ENCODE results near the gene NAB1.
"Not testable (repeated sequence)": the region's sequence is repeated elsewhere in the genome, so short reads cannot be mapped to it uniquely, and the experiment has no call there.

The NAB1 gene

DNA sequence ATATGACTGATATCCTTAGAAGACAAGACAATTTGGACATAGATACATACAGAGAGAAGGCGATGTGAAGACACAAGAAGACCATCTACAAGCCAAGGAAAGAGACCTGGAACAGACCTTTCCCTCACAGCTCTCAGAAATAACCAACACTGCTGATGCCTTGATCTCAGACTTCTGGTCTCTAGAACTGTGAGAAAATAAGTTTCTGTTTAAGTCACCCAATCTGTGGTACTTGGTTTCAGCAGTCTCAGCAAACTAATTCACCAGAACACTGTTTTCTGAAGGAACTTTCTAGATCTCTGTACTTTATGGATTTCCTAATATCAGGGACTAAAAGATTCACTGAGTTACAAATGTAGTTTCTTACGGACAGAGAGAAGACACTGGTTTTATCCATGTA lies 58.8 kb downstream of the NAB1 start:
- ATAC-seq, result no peak
- Mint-ChIP-seq H3K36me3 (no peaks in the 10 kb centered on the region), H3K27me3 (peaks cover 13% of the 10 kb centered on the region), H3K9me3 (peaks cover 3% of the 10 kb centered on the region), H3K4me3 (no peak overlapping the region), H3K27ac (no peak overlapping the region), H3K4me1 (peaks cover 8% of the 10 kb centered on the region)

- ATAC-seq, H3K4me3 Mint-ChIP-seq, H3K9me3 Mint-ChIP-seq, H3K4me1 Mint-ChIP-seq, H3K27ac Mint-ChIP-seq, H3K36me3 Mint-ChIP-seq: not testable (repeated sequence)
- peaks cover 10% of the 10 kb centered on the region for H3K27me3 Mint-ChIP-seq
These were observed 59.8 kb downstream of the NAB1 start for GRCh38 chr2:190708650-190709049.

- Mint-ChIP-seq H3K27me3 (no peaks in the 10 kb centered on the region), H3K27ac (no peak overlapping the region), H3K9me3 (peaks cover 3% of the 10 kb centered on the region), H3K4me3 (no peak overlapping the region), H3K4me1 (no peaks in the 10 kb centered on the region), H3K36me3 (no peaks in the 10 kb centered on the region)
- ATAC-seq, result no peak
These were observed 62.2 kb downstream of the NAB1 start for GRCh38 chr2:190711069-190711468.

- no peak for ATAC-seq
- peaks cover 1% of the 10 kb centered on the region for H3K9me3 Mint-ChIP-seq
- H3K36me3 Mint-ChIP-seq, result no peaks in the 10 kb centered on the region
- peaks cover 13% of the 10 kb centered on the region for H3K4me1 Mint-ChIP-seq
- no peaks in the 10 kb centered on the region for H3K27me3 Mint-ChIP-seq
- no peak overlapping the region for H3K4me3 Mint-ChIP-seq
- H3K27ac Mint-ChIP-seq, result no peak overlapping the region
These were observed 64.6 kb downstream of the NAB1 start for GRCh38 chr2:190713471-190713870.

DNA sequence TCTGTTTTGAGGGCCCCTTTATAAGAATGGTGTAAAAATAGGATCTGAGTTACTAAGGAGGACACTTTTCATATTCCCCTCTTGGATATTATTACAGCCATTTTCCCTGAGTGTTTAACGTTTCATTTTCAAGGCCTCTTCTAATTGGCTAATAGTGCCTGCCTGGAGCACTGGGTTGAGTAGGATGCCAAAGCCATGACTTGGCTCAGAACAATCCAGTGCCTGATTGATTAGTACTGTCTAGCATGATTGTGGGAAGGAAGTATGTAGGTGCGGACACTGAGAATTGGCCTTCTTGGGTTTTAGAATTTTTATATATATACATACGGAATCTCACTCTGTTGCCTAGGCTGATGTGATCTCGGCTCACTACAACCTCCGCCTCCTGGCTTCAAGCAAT lies 66.1 kb downstream of the NAB1 start:
- Mint-ChIP-seq H3K4me3 (no peak overlapping the region), H3K27ac (no peak overlapping the region), H3K4me1 (peaks cover 23% of the 10 kb centered on the region), H3K36me3 (no peaks in the 10 kb centered on the region), H3K27me3 (peaks cover 8% of the 10 kb centered on the region), H3K9me3 (no peaks in the 10 kb centered on the region)
- ATAC-seq, result no peak

DNA sequence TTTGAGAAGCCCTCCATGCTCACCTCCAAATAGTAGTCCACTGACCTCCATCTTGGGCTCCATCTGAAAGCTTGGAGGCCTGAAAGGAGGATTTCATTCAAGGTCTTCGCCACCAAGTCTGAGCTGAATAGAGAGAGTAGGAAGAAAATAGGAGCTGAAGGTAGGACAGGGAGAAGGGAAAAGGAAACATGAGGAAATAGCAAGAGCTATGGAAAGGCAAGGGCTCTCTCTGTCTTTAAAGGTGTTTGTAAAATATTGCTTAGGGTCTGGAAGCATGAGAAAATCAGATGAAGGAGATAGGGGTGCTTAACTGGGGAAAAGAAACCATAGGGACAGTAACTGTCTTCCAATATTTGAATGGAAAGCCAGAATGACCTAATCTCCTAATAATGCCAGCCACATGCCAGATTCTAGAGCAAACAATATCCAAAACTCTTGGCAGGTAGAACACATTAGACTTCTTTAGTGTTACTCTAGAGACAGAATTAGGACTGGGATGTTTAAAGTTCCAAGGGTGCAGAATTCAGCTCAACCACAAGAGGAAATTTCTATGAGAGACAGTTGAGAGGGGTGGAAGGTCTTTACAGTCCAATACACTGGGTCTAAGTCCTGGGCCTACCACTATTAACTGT lies 67.4 kb downstream of the NAB1 start:
- no peak overlapping the region for H3K4me3 Mint-ChIP-seq
- peaks cover 28% of the 10 kb centered on the region for H3K4me1 Mint-ChIP-seq
- H3K9me3 Mint-ChIP-seq, result no peaks in the 10 kb centered on the region
- ATAC-seq, result no peak
- H3K27me3 Mint-ChIP-seq, result peaks cover 13% of the 10 kb centered on the region
- H3K36me3 Mint-ChIP-seq, result no peaks in the 10 kb centered on the region
- no peak overlapping the region for H3K27ac Mint-ChIP-seq

GRCh38 chr2:190717306-190717705 lies 68.4 kb downstream of the NAB1 start:
- no peaks in the 10 kb centered on the region for H3K9me3 Mint-ChIP-seq
- H3K36me3 Mint-ChIP-seq, result no peaks in the 10 kb centered on the region
- H3K4me1 Mint-ChIP-seq, result peaks cover 38% of the 10 kb centered on the region
- H3K27ac Mint-ChIP-seq, result no peak overlapping the region
- ATAC-seq, result no peak
- peaks cover 13% of the 10 kb centered on the region for H3K27me3 Mint-ChIP-seq
- no peak overlapping the region for H3K4me3 Mint-ChIP-seq

- H3K9me3 Mint-ChIP-seq, result no peaks in the 10 kb centered on the region
- H3K27ac Mint-ChIP-seq, result peak overlapping the region; percentile 78
- peak overlapping the region; percentile 43 for H3K4me3 Mint-ChIP-seq
- no peaks in the 10 kb centered on the region for H3K36me3 Mint-ChIP-seq
- H3K27me3 Mint-ChIP-seq, result peaks cover 13% of the 10 kb centered on the region
- no peak for ATAC-seq
- peaks cover 43% of the 10 kb centered on the region for H3K4me1 Mint-ChIP-seq
These were observed 69.1 kb downstream of the NAB1 start for GRCh38 chr2:190717764-190718651.

DNA sequence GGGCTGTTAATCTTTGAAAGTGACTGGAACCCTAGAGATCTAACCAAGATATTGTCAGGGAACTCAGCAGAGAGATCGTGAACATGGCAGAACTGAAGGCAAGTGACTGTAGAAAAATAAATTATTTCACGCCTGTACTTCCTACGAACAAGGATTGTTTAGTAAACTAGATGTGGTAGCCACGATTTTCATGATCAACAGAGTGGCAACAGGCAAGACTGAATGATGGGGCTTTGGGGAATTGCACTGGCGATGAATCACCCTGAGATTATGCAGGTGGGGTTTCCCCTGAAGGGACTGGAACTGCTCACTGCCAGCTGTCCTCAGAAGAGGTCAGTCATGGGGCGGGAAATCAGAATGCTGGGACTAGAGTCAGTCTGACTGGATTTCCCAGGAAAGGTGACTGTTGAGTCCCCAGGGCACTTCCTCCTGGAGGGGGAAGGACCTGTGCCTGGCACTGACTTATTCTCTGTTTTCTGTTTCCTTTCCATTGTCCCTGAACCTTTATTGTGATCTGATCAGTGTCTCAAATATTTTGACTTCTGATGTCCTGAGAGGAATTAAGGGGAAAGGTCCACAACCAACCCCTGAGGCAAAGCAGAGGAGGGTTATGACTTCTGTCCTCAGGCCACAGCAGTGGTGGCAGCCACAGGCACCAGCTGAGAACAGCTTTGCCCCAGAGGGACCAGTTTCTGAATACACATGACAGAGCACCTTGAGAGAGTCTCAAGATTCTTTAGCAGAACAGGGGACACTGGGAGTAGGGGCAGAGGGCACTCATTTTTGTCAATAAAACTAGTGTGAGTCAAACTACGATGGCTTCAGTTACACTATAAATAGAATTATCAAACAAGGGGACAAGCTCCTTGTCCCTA lies 70.0 kb downstream of the NAB1 start:
- Mint-ChIP-seq H3K27me3 (peaks cover 13% of the 10 kb centered on the region), H3K27ac (peak overlapping the region; percentile 78), H3K4me1 (peaks cover 47% of the 10 kb centered on the region), H3K9me3 (no peaks in the 10 kb centered on the region), H3K36me3 (no peaks in the 10 kb centered on the region), H3K4me3 (peak overlapping the region; percentile 43)
- ATAC-seq, result peak; percentile 83

- Mint-ChIP-seq H3K4me1 (peaks cover 47% of the 10 kb centered on the region), H3K4me3 (no peak overlapping the region), H3K27ac (no peak overlapping the region), H3K36me3 (no peaks in the 10 kb centered on the region), H3K27me3 (peaks cover 13% of the 10 kb centered on the region), H3K9me3 (no peaks in the 10 kb centered on the region)
- ATAC-seq, result no peak
These were observed 71.4 kb downstream of the NAB1 start for GRCh38 chr2:190720276-190720675.

- no peaks in the 10 kb centered on the region for H3K36me3 Mint-ChIP-seq
- peaks cover 47% of the 10 kb centered on the region for H3K4me1 Mint-ChIP-seq
- peaks cover 13% of the 10 kb centered on the region for H3K27me3 Mint-ChIP-seq
- H3K27ac Mint-ChIP-seq, result no peak overlapping the region
- H3K9me3 Mint-ChIP-seq, result no peaks in the 10 kb centered on the region
- ATAC-seq, result no peak
- H3K4me3 Mint-ChIP-seq, result no peak overlapping the region
These were observed 71.8 kb downstream of the NAB1 start for GRCh38 chr2:190720691-190721090.

- Mint-ChIP-seq H3K4me1 (peaks cover 46% of the 10 kb centered on the region), H3K9me3 (no peaks in the 10 kb centered on the region), H3K27ac (peak overlapping the region; percentile 77), H3K36me3 (no peaks in the 10 kb centered on the region), H3K27me3 (peaks cover 13% of the 10 kb centered on the region), H3K4me3 (no peak overlapping the region)
- peak; percentile 79 for ATAC-seq
These were observed 73.3 kb downstream of the NAB1 start for GRCh38 chr2:190722061-190722759.

DNA sequence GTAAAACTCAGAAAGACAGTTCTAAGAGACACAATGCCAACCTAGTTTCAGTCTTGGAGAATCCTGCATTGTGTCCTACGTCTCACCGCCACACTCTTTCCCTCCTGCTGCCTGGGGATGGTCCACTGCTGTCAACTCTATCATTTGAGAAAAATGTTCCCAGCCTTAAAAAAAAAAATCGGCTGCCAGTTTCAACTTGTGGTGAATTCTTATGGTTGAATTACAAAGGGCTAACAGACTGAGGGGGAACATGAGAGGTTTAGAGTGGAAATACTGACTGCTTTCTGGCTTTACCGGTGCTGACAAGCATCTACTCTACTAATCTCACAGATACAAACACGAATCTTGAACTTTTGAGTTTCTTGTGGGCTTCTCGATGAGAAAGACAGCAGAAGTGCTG lies 74.0 kb downstream of the NAB1 start:
- Mint-ChIP-seq H3K27me3 (peaks cover 13% of the 10 kb centered on the region), H3K36me3 (no peaks in the 10 kb centered on the region), H3K4me1 (peaks cover 40% of the 10 kb centered on the region), H3K9me3 (no peaks in the 10 kb centered on the region), H3K27ac (peak overlapping the region; percentile 77), H3K4me3 (peak overlapping the region; percentile 27)
- peak; percentile 66 for ATAC-seq

DNA sequence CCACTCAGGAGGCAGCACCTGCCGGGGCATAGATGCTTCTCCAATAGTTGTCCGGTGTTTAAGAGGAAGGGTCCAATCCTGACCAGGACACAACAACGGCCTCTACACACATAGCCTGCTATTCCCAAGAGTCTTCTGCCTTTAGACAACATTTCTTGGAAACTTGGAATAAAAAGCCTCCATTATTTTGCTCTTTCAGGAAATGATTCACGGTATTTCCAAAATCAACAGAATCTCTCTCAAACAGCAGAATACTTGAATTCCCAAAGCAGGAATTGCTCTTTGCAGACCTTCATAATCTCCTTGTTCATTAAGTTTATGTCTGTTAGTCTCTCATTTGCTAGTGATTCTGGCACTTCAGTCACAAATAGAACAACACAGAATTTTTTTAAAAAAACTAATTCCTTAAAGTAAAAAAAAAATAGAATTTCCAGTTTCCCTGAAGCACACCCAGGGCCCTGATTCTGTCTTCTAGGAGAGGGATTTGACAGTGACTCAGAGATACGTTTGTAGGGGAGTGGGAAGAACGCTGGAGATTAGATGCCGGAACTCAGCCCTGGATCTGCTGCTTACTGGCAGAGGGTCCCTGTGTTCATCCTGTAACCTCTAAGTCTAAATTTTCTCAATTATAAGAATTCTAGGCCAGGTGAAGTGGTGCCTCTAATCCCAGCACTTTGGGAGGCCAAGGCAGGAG lies 74.7 kb downstream of the NAB1 start:
- peaks cover 33% of the 10 kb centered on the region for H3K4me1 Mint-ChIP-seq
- peak overlapping the region; percentile 77 for H3K27ac Mint-ChIP-seq
- peak overlapping the region; percentile 27 for H3K4me3 Mint-ChIP-seq
- no peak for ATAC-seq
- no peaks in the 10 kb centered on the region for H3K36me3 Mint-ChIP-seq
- H3K9me3 Mint-ChIP-seq, result peaks cover 2% of the 10 kb centered on the region
- peaks cover 13% of the 10 kb centered on the region for H3K27me3 Mint-ChIP-seq
